ENCODE measurements around the gene MATN1.

Gene MATN1

DNA sequence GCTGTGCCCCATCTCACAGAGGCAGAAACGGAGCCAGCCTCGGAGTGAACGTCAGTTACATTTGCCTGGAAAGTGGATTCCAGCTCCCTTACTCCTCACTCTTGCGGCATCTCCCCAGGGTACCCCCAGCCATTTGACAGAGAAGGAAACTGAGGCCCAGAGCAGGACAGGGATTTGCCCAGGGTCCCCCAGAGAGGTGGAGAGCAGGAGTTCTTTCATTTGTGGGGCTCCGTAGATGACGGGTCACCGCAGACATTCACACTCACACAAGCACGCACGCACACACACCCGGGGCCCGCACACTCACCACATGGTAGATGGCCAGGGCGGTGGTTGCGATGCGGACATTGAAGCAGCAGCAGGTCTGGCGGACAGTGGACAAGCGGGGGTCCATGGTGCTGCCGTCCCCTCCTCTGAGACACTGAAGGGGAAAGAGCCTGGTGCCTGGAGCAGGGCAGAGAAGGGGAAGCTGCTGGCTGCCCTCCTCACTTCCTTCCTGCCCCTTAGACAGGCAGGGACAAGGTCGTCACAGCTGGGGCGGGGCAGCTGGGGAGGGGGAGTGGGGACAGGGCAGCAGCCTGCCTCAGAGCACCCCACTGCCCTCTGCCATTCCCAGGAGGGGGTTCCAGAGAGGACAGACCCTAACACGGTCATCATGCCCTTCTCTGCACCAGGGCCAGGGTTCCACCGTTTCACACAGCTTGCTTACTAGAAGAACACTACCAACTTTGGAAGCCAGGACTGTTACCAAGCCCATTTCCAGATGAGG, 34.2 kb upstream of the MATN1 start, which contains the start of gene LAPTM5:
Gene LAPTM5, minus strand, starts transcription at position 423 of the 769 bp plus-strand sequence. Its CDS starts 29 bp downstream, at position 394.
- no peak for DNase-seq

DNA sequence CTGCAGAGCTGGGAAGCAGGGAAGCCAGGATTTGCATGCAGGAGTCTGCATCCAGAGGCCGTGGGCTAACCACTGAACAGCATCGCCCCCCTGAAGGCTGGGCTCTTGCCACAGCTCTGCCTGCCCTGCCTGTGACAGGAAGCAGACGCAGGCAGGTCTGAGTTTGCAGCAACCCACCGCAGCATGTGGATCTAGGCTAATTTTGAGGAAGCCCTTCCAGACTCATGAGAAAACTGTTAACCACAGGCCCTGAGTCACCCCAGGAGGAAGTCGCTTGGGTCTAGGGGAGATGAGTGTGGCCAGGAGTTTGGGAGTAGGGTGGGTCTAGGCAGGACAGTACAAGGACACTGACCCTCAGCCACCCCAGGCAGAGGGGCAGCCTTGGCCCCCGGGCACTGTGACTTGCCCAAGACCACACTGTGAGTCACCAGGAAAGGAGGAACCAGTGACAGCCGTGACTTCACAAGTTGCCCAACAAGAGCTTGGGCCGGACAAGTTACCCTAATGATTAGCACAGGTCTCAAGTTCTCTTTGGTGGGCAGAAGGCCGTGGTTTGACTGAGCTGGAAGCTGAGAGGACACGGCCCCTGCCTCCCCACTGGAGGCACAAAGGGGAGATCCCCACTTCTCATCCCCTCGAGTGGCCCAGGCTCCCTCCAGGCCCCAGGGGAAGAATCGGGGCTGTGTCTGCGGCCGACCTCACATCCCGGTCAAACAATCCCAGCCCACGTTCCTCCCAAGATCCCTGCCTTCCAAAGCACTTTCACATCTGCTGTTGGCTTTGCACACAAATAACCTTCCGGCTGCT, 33.4 kb upstream of the MATN1 start:
- DNase-seq, result no peak

DNA sequence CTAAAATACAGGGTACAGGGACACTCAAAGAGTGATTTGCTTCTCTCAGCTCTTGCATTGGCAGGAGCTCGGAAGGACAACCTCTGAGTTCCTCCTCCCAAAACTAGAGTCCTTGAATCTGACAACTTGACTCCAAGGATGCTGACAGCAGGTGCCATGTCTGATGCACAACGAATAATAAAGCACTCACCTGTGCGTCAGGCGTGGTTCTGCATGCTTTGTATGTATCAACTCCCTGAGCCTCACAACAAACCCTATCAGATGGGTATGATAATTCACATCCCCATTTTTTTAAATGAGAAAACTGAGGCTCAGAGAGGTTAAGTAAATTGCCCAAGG, 32.8 kb upstream of the MATN1 start:
- DNase-seq, result no peak

DNA sequence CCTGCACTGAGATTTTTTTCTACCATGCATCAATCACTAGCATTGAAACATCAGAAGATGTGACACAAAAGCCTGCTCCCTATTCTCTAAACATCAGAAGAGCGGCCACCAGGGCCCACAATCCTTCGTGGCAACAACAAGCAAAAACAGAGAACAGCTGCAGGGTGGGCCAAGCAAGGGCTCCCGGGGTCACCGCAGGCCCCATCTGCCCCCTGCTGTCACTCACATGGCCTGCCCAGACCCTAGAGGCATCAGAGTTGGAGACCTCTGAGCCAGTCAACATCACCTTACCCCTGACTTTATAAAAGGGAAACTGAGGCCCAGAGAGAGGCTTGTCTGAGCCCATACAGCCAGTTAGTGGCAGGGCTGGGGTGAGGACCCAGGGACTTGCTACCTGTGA, 32.4 kb upstream of the MATN1 start:
- DNase-seq, result no peak

DNA sequence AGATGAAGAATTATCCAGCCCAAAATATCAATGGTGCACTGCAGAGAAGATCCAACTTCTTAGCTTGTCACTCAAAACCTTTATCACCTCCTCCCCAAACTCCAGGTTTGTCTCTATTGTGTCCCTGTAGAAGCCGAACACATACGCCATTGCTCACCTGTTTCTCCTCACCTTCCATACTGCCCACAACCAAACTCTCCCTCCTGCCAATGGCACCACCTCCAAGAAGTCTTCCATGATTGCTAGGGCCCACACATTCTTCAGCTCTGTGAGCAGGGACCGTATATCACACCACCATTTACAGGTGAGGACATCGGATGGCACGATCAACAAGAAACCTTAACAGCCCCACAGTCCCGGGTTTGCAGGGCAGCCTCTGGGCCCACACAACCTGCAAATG, 31.9 kb upstream of the MATN1 start:
- DNase-seq, result no peak

DNA sequence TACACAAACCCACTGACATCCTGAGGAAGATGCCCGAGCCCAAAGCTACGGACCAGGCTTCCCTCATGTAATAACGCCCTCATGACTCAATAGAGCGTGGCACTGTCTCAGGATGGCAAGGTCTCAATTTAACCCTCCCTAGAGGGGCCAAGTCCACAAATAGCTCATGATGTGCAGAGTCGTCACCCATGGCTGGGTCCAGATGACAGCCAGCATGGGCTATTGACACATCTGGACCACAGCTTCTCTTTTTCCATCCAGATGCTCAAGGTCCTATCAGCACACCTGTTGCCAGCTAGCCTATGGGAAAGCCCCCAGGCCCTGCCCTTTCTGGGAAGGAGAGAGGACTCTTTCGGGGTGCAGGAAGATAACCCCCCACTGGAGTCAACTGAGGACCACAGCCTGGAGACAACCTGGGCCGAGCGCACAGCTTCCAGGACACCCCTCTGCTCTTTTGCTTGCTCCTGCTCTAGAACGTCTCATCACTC, 31.3 kb upstream of the MATN1 start:
- no peak for DNase-seq

DNA sequence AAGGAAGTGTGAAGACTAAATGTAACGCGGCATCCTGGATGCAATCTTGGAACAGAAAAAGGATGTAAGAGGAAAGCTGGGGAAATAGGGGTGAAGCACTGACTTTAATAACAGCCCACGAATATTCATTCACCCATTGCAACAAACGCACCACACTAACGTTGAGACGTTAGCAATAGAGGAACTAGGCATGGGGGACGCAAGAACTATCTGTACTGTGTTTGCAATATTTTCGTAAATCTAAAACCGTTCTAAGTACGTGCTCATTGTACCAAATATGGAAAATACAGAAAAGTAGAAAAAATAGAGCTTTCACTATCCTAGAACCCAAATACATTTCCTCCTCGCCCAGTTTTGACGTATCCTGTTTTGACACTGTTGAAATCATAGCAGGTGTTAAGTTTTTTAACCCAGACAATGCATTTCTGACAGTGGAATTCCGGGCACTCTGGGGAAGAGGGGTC, 30.3 kb upstream of the MATN1 start:
- DNase-seq, result no peak

DNA sequence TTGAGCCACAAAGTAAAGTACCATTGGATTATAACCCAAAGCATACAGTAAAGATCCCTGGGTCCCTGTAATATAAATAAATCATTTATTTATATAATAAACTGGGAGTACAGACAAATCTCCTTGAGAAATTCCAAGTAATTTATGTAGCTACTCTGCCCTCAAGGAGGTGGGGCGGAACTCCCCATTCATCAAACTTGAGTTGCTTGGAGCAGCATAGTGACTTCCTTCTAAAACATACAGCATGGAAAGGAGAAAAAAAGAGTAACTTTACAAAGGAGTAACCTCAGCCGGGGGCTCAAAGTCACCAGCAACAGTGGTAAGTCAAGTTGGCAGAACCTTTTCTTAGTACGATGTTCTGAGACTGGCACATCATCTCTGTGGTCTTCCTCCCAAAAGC, 29.7 kb upstream of the MATN1 start:
- DNase-seq, result no peak

DNA sequence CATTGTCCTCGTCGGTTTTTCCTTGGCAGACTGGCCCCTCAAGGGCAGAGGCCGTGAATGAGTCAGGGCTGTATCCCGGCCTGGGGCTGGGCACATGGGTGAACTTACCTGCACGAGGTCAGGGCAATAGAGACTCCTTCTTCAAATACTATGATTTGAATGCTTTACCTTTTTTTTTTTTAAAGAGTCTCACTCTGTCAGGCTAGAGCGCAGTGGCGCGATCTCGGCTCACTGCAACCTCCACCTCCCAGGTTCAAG, 29.2 kb upstream of the MATN1 start:
- no peak for DNase-seq

DNA sequence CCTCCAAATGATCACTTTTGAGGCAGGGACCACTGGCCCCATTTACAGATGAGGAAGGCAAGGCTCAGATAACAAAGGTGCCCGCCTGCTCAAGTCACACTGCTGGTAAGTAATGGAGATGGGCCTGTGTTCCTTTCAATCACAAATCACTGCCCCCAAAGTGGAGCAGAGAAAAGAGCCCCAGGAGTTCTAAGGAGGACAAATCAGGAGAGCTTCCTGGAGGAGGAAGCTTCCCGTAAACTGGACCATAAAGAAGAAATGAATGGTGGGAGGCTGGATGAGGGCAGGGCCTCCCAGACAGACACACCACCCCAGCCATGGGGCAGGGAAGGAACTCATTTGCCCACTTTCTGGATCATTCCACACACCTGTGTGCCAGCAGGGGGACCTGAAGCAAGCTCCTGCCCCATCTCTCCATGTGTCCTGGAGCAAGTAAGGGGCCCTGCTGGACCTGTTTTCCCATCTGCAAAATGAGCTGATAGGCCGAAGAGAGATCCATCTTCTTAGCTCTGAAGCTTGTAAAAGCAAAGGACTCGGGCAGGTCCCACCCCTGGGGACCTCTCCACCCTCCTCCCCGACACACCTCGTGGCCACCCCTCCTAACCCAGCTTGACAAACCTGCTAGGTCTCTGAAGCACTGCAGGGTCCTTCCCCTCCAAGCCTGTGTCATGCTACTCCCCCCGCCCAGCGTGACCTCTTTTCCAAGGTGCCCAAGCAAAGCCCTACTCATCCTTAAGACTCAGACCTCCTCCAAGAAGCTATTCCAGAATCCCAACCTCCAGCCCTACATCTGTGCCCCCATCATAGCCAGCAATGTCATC, 28.7 kb upstream of the MATN1 start:
- no peak for DNase-seq

DNA sequence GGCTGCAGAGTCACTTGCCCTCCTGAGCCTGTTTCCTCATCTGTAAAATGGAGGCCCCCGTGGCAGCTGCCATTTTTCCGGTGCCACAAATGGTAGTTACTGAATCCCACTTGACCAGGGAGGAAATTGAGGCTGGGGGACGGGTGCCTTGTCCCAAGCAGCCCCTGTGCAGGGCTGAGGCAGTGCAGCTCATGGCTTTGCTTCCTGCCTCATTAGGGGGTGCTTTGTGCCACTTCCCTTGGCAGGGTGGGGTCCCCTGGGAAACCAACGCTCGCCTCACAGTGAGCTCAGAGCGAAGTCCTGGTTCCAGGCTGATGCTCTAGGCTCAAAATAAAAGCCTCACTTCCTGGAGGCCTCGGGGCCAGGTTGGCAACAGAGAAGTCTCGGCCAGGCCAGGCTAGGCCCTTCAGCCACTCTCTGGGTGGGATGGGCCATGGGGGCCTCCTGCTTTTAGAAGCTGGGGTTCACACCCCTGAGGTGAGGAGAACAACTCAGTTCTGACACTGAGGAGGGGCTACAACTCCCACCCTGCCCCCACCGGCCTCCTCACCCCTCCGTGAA, 27.4 kb upstream of the MATN1 start:
- no peak for DNase-seq

DNA sequence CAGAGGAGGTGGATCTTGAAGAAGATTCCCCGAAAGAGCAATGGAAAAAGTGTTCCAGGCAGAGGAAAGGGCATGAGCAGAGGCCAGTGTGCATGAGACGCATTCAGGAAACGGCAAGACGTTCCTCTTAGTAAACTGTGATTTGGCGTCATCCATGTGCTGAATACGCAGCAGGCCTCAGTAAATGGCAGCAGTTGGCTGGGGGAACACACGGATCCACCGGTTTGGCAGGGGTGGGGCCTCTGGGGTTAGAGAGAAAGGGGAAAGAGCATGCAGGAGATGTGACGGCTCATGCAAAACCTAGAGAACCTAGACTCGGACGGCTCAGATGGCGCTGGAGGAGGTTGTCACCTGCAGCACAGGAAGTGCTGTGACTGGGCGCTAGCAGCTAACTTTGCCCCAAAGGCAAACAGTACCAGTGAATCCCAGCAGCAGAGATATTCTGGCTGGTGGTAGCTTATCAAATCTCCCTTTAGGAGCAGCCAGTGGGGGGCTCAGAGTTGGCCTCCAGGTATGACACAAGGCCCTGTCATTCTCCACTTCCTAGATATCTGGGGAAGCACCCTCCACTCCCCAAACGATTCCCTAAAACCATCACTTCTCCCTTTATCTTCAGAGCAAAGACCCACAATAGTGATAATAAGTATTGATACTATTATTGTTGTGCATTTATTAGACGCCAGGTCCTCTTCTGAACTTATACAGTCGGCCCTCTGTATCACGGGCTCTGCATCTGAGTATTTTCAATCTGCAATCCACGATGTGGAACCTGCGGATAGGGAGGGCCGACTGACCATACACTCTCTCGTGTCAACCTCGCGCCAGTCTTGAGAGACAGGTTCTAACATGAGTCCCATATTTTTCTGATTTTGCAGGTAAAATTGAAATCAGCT, 26.6 kb upstream of the MATN1 start:
- DNase-seq, result no peak

DNA sequence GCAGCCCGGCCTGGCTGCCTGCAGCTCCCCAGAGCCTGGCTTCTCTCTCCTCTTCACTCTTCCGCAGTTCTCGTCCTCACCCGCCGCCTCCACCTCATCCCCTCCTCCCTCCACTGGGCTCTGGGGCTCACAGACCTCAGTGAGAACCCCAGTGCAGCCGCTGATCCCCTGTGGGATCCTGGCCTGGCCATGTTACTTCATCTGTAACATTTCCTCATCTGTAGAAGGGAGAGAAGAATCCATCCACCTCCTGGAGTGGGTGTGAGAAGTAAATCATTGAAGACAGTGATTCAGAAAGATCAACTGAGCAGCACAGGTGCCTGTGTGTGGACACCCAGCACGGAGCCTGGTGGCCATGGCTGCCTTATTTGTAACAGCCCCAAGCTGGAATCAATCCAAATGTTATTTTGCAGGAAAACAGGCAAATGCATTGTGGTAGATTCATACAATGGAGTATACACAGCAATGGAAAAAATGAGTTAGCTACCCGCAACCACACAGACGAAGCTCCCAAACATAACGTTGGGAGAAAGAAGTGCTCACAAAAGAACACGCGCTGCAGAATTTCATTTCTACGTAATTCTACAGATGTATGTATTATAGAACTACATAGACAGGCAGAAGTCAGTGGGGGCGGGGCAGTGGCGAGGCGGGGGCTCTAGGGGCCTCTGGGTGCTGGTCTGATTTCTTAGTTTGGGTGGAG, 25.5 kb upstream of the MATN1 start:
- no peak for DNase-seq

DNA sequence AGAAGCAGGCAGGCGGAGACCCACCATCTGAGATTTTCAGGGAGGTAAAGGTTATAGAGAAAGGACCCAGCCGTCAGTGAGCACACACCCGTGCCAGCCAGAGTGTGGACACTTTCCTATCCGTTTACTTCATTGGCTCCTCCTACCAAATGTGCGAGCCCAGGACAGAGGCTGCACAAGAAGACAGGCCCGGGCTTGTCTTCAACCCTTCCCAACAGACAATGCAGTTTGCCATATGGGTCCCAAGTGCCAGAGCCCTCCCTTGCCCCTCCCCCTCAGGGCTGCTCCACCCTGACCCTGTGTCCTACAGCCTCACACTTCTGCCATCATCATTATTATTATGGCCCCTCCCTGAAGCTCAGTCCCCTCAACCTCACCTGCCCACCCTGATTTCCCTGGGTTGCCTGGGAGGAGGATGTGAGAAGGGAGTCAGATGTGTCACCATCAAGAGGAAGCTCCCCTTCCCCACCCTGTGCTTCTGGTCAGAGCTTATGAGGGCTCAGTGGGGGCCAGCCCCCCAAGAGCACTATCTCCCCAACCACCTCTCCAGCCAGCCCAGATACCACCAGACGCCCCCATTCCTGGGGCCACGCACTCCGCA, 24.8 kb upstream of the MATN1 start:
- DNase-seq, result peak; percentile 66 to 79

DNA sequence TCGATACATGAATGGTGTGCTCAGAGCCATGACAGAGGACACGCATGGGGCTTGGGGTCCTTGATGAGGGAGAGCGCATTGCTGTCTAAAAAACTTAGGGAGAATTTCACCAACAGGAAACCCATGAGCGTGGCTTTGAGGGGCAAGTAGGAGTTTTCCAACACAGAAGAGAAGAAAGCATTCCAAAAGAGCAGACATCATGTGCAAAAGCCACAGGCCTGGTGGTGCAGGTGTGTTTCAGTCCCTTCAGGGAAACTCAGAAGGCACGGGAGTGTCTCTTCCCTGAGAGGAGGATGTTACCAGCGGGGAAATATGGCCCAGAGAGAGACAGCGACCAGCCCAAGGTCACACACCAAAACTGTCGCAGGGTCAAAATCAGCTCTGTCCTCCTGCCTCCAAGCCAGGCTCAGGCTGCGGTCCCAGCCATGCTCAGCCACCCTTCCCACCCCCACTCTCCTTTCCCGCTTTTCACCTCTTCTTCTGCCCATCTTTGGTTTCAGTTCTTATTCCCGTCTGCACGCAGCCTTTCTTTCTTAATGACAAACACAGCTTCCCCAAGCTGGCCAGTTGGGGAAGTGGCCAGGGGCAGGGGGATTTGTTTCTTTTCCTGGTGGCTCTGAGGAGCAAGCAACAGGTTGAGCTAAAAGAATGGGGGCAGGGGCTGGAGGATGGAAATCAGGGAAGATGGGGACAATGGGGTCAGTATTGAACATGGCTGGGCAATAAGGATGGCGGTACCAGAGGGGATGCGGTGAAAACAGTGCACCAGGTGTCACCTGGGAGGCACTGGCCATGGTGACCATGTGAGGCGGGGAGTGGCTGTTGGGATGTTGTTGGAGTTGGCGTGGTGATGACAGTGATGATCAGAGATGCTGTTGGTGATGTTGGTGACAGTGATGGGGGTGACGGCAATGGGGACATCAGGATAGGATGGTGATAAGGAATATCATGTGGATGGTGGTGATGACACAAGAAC, 23.9 kb upstream of the MATN1 start:
- DNase-seq, result no peak

DNA sequence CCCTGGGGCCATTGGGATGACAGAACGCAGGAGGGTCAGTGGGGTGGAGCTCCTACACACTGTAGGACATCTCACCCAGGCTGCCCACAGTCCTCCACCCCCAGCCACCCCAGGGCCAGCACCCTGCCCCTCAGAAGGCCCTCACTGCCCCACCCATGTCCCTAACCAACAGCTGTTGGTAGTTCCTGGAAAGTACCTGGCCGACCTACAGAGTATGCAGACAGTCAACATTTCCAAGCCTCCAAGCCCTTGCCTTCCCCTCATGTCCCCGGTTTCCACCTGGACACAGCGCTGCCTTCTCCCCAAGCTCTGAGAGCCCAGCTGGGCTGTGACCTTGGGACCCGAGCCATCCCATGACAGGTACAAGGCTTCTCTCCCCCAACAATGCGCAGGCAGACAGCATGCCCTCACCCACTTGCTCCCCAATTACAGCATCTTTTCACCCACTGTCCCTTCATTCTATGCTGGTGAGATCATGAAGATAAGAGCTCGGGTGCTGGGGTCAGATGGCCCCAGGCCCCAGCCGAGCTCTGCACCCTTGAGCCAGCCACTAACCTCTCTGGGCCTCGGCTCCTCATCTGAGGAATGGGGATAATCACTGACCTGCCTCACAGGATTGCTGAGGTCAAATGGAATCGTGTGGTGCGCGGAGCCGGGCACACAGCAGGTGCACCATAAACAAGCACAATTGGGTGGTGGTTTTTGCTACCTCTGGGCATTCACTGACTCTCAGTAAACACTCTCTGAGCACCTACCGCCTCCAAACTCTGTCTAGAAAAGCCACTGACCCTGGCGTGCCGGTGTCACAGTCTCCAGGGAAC, 23.0 kb upstream of the MATN1 start:
- no peak for DNase-seq

DNA sequence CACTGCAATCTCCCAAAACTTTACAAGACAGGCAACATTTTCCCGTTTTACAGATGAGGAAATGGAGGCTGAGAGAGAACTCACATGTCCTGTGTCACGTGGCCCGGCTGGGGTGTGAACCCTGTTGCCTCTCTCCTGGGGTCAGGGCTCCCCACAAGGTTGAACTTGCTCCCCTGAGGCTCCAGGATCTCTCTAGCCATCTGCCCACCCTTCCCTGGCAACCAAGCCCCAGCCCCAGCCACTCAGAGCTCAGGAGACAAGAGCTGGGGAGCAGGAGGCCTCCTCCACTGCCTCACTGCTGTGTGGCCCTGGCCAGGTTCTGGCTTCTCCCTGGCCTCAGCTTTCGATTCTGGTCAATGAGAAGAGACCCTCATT, 22.4 kb upstream of the MATN1 start:
- no peak for DNase-seq

DNA sequence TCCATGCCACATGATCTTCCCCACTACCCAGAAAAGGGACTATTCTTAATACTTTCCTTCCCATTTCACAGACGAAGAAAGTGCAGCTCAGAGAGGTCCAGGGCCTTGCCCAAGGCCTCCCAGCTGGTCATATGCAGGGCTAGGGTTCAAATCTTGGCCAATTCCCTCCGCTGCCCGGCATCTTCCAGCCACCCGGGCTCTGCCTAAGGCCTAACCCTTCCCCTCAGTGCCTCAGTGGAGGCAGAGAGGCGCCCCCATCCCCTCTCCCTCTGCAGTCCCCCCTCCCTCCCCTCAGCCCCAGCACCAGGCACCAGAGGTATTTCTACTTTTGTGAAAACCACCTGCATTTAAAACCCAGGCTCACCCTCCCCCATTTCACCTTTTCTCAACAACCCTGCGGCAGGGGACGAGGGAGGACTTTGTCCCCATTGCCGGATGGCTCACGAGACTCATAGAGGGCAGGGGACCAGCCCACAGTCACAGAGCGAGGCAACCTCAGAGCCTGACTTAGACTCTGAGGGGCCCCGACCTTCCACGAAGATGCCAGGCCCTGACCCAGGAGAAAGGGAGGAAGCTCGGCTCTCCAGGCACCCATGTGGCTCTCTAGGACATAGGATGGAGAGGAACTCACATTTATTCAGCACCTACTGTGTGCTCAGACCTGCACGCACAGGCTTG, 21.9 kb upstream of the MATN1 start:
- no peak for DNase-seq

All from NCI-H524 (cell line).